ENCODE measurements around the gene ACTBL2. TPM values are rescaled to one million over a fixed set of nuclear protein-coding genes. Genes with fewer than 3 reads are reported as not detected.

ACTBL2 gene
- total and polyA plus RNA-seq, 2 experiments from 2014 or later, result 0.17 to 0.83 TPM

DNA sequence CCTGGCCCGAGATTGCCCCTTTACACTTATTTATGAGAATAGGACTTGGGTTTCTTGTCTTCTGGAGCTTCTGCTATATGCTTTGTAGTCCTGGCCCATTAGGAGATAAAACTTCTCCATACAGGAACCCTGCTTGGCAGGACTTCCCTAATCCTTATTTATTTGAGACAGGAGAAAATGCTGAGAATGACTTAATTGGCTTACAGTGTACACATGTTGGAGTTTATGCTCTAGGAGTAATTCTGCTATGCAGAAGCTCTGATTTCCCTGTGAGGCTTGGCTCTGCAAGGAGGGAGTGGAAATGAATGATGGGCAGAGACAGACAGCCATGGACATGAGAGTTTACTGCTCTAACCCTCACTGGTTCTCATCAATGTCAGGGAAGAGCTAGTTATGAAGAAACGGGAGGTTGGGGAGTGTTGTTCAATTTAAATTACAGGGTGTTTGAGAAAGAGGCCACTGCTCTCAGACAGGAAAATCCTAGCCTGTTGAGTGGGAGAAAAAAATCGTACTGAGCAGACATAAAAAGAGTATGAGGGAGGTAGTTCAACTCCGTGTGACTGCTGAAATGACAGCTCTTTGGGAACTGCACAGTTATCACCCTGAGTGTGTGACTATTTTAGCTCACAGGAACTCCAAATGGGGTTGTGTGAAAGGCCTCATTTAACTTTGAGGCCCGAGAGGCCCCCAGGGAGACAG is 37.5 kb downstream of the ACTBL2 start:
- Histone ChIP-seq H3K27ac (no peak overlapping the region), H3K36me3 (replicated peaks; ENCODE audit: insufficient read depth, low read depth) (no peaks in the 10 kb centered on the region), H3K4me3 (no peak overlapping the region), H3K9me2 (replicated peaks; ENCODE audit: insufficient read depth) (no peaks in the 10 kb centered on the region), H3K27me3 (no peaks in the 10 kb centered on the region), H3K79me2 (no peaks in the 10 kb centered on the region), H2AFZ (no peak overlapping the region), H3K9me3 (ENCODE audit: low read depth) (no peaks in the 10 kb centered on the region), H3K4me2 (no peak overlapping the region), H4K20me1 (ENCODE audit: insufficient read depth, poor library complexity, severe bottlenecking) (no peaks in the 10 kb centered on the region), H3K4me1 (ENCODE audit: insufficient read depth) (peaks cover 21% of the 10 kb centered on the region)
- DNase-seq (ENCODE audit: low spot score), result no peak
- TF ChIP-seq CTCF (IDR thresholded peaks at IDR 0.05; ENCODE audit: poor library complexity), result no peak
- TF ChIP-seq EZH2phosphoT487 (IDR thresholded peaks at IDR 0.05; ENCODE audit: low read depth, severe bottlenecking, unreplicated experiment), result no peak
- no peak for TF ChIP-seq EZH2 (IDR thresholded peaks at IDR 0.05; ENCODE audit: borderline replicate concordance)
- 56% methylated on average over 5 of the region's 5 CpGs for WGBS (ENCODE audit: low lambda C conversion rate, missing lambda C conversion rate)

DNA sequence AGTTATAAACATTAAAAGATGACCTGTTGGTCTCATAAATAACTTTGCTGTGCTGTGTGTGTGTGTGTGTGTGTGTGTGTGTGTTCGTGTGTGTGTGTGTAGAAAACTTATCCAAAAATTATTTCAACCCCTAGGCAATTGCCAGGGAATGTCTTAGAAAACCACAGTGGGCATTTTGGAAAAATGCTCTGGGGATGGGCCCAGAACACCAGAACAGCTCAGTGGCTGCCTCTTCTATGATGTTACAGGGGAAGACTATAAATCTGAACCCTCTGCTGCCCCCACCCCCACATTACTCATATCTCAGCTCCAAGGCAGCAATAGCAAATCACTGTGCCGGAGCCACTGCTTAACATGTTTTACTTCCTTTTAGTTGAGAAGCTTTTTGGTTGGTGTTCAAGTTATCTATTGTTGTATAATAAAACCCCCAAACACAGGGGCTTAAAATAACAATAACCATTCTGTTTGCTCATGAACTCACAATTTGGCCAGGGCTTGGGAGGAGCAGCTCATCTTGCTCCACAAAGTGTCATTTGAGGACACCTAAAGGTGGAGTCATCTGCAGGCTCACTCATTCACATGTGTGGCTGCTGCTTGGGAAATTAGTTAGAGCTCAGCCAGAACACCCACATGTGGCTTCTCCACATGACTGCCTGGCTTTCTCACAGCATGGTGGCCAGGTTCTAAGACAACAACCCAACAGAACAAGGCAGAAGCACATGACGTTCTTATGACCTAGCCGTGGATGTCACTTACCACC is 40.4 kb downstream of the ACTBL2 start:
- peak overlapping the region; percentile 63 for H3K27ac ChIP-seq
- WGBS (ENCODE audit: low lambda C conversion rate, missing lambda C conversion rate), result 65% methylated on average over 4 of the region's 4 CpGs
- no peaks in the 10 kb centered on the region for H3K9me2 ChIP-seq (replicated peaks; ENCODE audit: insufficient read depth)
- H3K4me2 ChIP-seq, result peak overlapping the region; percentile 15
- no peak overlapping the region for H3K4me3 ChIP-seq
- H3K4me1 ChIP-seq (ENCODE audit: insufficient read depth), result peaks cover 21% of the 10 kb centered on the region
- H3K36me3 ChIP-seq (replicated peaks; ENCODE audit: insufficient read depth, low read depth), result no peaks in the 10 kb centered on the region
- H3K27me3 ChIP-seq, result no peaks in the 10 kb centered on the region
- H4K20me1 ChIP-seq (ENCODE audit: insufficient read depth, poor library complexity, severe bottlenecking), result no peaks in the 10 kb centered on the region
- no peak overlapping the region for H2AFZ ChIP-seq
- H3K79me2 ChIP-seq, result no peaks in the 10 kb centered on the region
- DNase-seq (ENCODE audit: low spot score), result peak; percentile 42
- H3K9me3 ChIP-seq (ENCODE audit: low read depth), result no peaks in the 10 kb centered on the region
- TF ChIP-seq CTCF (IDR thresholded peaks at IDR 0.05; ENCODE audit: poor library complexity) (no peak), EZH2phosphoT487 (IDR thresholded peaks at IDR 0.05; ENCODE audit: low read depth, severe bottlenecking, unreplicated experiment) (no peak), EZH2 (IDR thresholded peaks at IDR 0.05; ENCODE audit: borderline replicate concordance) (no peak)

- Histone ChIP-seq H3K79me2 (no peaks in the 10 kb centered on the region), H4K20me1 (ENCODE audit: insufficient read depth, poor library complexity, severe bottlenecking) (no peaks in the 10 kb centered on the region), H3K27ac (peak overlapping the region; percentile 63), H3K4me1 (ENCODE audit: insufficient read depth) (peaks cover 23% of the 10 kb centered on the region), H3K4me3 (no peak overlapping the region), H3K4me2 (peak overlapping the region; percentile 15), H2AFZ (no peak overlapping the region), H3K9me2 (replicated peaks; ENCODE audit: insufficient read depth) (no peaks in the 10 kb centered on the region), H3K36me3 (replicated peaks; ENCODE audit: insufficient read depth, low read depth) (no peaks in the 10 kb centered on the region), H3K9me3 (ENCODE audit: low read depth) (no peaks in the 10 kb centered on the region), H3K27me3 (no peaks in the 10 kb centered on the region)
- 32% methylated on average over 2 of the region's 2 CpGs for WGBS (ENCODE audit: low lambda C conversion rate, missing lambda C conversion rate)
- peak; percentile 73 for DNase-seq (ENCODE audit: low spot score)
- TF ChIP-seq EZH2phosphoT487 (IDR thresholded peaks at IDR 0.05; ENCODE audit: low read depth, severe bottlenecking, unreplicated experiment) (no peak), CTCF (IDR thresholded peaks at IDR 0.05; ENCODE audit: poor library complexity) (no peak), EZH2 (IDR thresholded peaks at IDR 0.05; ENCODE audit: borderline replicate concordance) (no peak)
Measured at GRCh38 chr5:57441557-57441956, 41.1 kb downstream of the ACTBL2 start.
